ENCODE measurements around the gene ANKRD6. TPM values are rescaled to one million over a fixed set of nuclear protein-coding genes. Genes with fewer than 3 reads are reported as not detected.

ANKRD6 gene
- total RNA-seq, 1 donor from 2014 or later, result 13.5 TPM

DNA sequence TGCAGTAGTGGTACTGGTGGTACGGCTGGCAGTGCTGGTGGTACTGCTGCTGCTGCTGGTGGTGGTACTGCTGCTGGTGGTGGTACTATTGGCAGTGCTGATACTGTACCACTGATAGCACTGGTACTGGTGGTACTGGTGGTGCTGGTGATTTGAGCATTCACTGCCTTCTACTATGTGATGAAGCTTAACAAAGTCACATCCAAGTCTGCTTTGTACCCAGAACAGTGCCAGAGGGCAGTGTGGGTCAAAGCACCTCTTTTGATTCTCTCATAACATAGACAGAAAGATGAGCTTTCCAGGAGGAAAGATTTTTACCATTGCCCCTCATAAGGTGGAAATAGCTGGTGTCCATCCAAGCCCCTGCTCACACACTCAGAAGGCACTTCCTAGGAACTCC, 48.7 kb downstream of the ANKRD6 start:
- no peaks in the 10 kb centered on the region for H3K27me3 ChIP-seq (ENCODE audit: insufficient read depth, low read length)
- H4K20me1 ChIP-seq (ENCODE audit: insufficient read depth, low read length), result no peaks in the 10 kb centered on the region
- FAIRE-seq, result no peak
- H3K9me3 ChIP-seq (ENCODE audit: insufficient read depth, low read depth, low read length), result no peaks in the 10 kb centered on the region
- H3K4me2 ChIP-seq (ENCODE audit: low read length), result no peak overlapping the region
- Mint-ChIP-seq H3K36me3 (ENCODE audit: low read depth, unreplicated experiment) (peaks cover 2% of the 10 kb centered on the region), H3K4me3 (ENCODE audit: unreplicated experiment) (no peak overlapping the region), H3K9me3 (ENCODE audit: unreplicated experiment) (no peaks in the 10 kb centered on the region), H3K27ac (ENCODE audit: unreplicated experiment) (no peak overlapping the region), H3K4me1 (ENCODE audit: low read depth, unreplicated experiment) (peaks cover 17% of the 10 kb centered on the region), H3K27me3 (ENCODE audit: low read depth, unreplicated experiment) (no peaks in the 10 kb centered on the region)
- no peaks in the 10 kb centered on the region for H3K79me2 ChIP-seq (ENCODE audit: insufficient read depth, low read length)
- no peak overlapping the region for H2AFZ ChIP-seq (ENCODE audit: low read depth, low read length)
- no peaks in the 10 kb centered on the region for H3K36me3 ChIP-seq (ENCODE audit: insufficient read depth, low read length)
- H3K27ac ChIP-seq (ENCODE audit: low read depth, low read length), result no peak overlapping the region
- TF ChIP-seq EZH2 (IDR thresholded peaks at IDR 0.05; ENCODE audit: insufficient read depth, low read length), result no peak
- TF ChIP-seq, protein P1, sequence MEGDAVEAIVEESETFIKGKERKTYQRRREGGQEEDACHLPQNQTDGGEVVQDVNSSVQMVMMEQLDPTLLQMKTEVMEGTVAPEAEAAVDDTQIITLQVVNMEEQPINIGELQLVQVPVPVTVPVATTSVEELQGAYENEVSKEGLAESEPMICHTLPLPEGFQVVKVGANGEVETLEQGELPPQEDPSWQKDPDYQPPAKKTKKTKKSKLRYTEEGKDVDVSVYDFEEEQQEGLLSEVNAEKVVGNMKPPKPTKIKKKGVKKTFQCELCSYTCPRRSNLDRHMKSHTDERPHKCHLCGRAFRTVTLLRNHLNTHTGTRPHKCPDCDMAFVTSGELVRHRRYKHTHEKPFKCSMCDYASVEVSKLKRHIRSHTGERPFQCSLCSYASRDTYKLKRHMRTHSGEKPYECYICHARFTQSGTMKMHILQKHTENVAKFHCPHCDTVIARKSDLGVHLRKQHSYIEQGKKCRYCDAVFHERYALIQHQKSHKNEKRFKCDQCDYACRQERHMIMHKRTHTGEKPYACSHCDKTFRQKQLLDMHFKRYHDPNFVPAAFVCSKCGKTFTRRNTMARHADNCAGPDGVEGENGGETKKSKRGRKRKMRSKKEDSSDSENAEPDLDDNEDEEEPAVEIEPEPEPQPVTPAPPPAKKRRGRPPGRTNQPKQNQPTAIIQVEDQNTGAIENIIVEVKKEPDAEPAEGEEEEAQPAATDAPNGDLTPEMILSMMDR (IDR thresholded peaks at IDR 0.05; ENCODE audit: insufficient read depth, low read depth, low read length), result no peak
- H3K4me1 ChIP-seq (ENCODE audit: insufficient read depth, low read length), result peaks cover 10% of the 10 kb centered on the region
- no peak overlapping the region for H3K9ac ChIP-seq (ENCODE audit: low read length)
- no peak for DNase-seq (ENCODE audit: low read depth)
- H3K4me3 ChIP-seq (ENCODE audit: insufficient read depth, low read depth, low read length), result no peak overlapping the region

DNA sequence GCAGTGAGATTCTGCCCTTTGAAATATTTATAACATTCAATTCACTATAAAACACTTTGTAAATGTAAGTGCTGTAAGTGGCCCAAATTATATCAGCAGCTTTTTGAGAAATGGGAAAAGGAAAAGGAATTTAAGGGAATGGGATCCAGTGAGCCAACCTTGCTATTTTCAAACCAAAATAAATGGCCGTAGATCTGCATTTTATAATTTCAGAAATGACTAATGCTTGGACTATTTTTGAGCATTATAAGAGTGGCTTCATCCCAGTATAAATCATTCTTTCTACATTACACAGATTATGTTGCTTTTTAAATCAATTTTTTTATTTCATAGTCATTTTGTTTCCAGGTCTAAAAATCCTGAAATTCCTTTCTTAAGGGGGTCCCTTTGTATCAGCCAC, 49.2 kb downstream of the ANKRD6 start:
- Histone ChIP-seq H4K20me1 (ENCODE audit: insufficient read depth, low read length) (no peaks in the 10 kb centered on the region), H3K4me1 (ENCODE audit: insufficient read depth, low read length) (peaks cover 10% of the 10 kb centered on the region), H3K4me3 (ENCODE audit: insufficient read depth, low read depth, low read length) (no peak overlapping the region), H3K27me3 (ENCODE audit: insufficient read depth, low read length) (no peaks in the 10 kb centered on the region), H3K79me2 (ENCODE audit: insufficient read depth, low read length) (no peaks in the 10 kb centered on the region), H2AFZ (ENCODE audit: low read depth, low read length) (no peak overlapping the region), H3K9ac (ENCODE audit: low read length) (no peak overlapping the region), H3K36me3 (ENCODE audit: insufficient read depth, low read length) (no peaks in the 10 kb centered on the region), H3K27ac (ENCODE audit: low read depth, low read length) (no peak overlapping the region), H3K4me2 (ENCODE audit: low read length) (no peak overlapping the region), H3K9me3 (ENCODE audit: insufficient read depth, low read depth, low read length) (no peaks in the 10 kb centered on the region)
- TF ChIP-seq, protein P1 (IDR thresholded peaks at IDR 0.05; ENCODE audit: insufficient read depth, low read depth, low read length), result no peak
- Mint-ChIP-seq H3K27ac (ENCODE audit: unreplicated experiment) (no peak overlapping the region), H3K4me3 (ENCODE audit: unreplicated experiment) (no peak overlapping the region), H3K36me3 (ENCODE audit: low read depth, unreplicated experiment) (peaks cover 2% of the 10 kb centered on the region), H3K4me1 (ENCODE audit: low read depth, unreplicated experiment) (peaks cover 17% of the 10 kb centered on the region), H3K27me3 (ENCODE audit: low read depth, unreplicated experiment) (no peaks in the 10 kb centered on the region), H3K9me3 (ENCODE audit: unreplicated experiment) (no peaks in the 10 kb centered on the region)
- peak; percentile 46 for DNase-seq (ENCODE audit: low read depth)
- no peak for FAIRE-seq

DNA sequence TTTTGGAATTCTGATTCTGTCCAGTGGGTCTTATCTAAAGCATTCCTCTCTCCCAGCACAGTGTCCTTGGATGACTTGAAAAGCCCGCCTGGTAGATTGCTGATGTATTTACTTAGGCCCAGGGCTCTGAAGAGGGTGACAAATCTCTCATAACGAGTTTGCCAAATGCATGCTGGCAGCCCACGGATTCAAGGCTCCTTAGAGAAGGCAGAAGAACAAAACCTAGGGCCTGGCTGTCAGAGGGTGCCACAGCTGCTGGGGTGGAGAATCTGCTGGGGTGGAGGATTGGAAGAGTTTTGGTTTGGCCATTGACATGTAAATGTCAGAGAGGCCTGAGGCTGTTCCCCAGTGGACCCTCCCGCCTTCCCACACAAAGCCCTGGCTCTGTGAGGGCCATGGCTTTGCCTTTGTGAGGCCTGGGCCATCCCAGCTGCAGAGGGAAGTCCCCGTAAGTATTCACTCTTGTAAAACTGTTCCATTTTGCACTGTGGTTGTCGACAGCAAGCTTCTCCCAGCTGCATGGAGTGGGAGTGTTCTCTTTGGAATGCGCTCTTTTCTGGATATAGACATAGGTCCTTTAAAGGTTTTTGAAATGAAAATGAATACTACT, 50.3 kb downstream of the ANKRD6 start:
- Mint-ChIP-seq H3K4me1 (ENCODE audit: low read depth, unreplicated experiment) (peaks cover 17% of the 10 kb centered on the region), H3K9me3 (ENCODE audit: unreplicated experiment) (no peaks in the 10 kb centered on the region), H3K36me3 (ENCODE audit: low read depth, unreplicated experiment) (peaks cover 2% of the 10 kb centered on the region), H3K27ac (ENCODE audit: unreplicated experiment) (no peak overlapping the region), H3K27me3 (ENCODE audit: low read depth, unreplicated experiment) (no peaks in the 10 kb centered on the region), H3K4me3 (ENCODE audit: unreplicated experiment) (no peak overlapping the region)
- Histone ChIP-seq H3K4me1 (ENCODE audit: insufficient read depth, low read length) (peaks cover 10% of the 10 kb centered on the region), H3K9ac (ENCODE audit: low read length) (no peak overlapping the region), H3K36me3 (ENCODE audit: insufficient read depth, low read length) (no peaks in the 10 kb centered on the region), H3K9me3 (ENCODE audit: insufficient read depth, low read depth, low read length) (no peaks in the 10 kb centered on the region), H3K27ac (ENCODE audit: low read depth, low read length) (no peak overlapping the region), H3K79me2 (ENCODE audit: insufficient read depth, low read length) (no peaks in the 10 kb centered on the region), H2AFZ (ENCODE audit: low read depth, low read length) (no peak overlapping the region), H4K20me1 (ENCODE audit: insufficient read depth, low read length) (no peaks in the 10 kb centered on the region), H3K4me3 (ENCODE audit: insufficient read depth, low read depth, low read length) (no peak overlapping the region), H3K4me2 (ENCODE audit: low read length) (no peak overlapping the region), H3K27me3 (ENCODE audit: insufficient read depth, low read length) (no peaks in the 10 kb centered on the region)
- DNase-seq (ENCODE audit: low read depth) (peak; percentile 66), FAIRE-seq (no peak)
- no peak for TF ChIP-seq EZH2 (IDR thresholded peaks at IDR 0.05; ENCODE audit: insufficient read depth, low read length)
- TF ChIP-seq, protein P1 (IDR thresholded peaks at IDR 0.05; ENCODE audit: insufficient read depth, low read depth, low read length), result no peak

All from astrocyte (in vitro differentiated cells and primary cell).